Endothelial cell of coronary artery (primary cell): ENCODE measurements around the gene SLC26A2. TPM values are rescaled to one million over a fixed set of nuclear protein-coding genes. Genes with fewer than 3 reads are reported as not detected.

ENCODE experiments used
- total RNA-seq: library from RNA; depleted of rRNA; stranded (reverse); fragments of >200 nt; gene quantifications from 2 replicates; pipeline ENCODE4 v1.2.3, GENCODE V29; 2014

SLC26A2 gene
- 18.4 and 25.8 TPM in 2 replicates for total RNA-seq

DNA sequence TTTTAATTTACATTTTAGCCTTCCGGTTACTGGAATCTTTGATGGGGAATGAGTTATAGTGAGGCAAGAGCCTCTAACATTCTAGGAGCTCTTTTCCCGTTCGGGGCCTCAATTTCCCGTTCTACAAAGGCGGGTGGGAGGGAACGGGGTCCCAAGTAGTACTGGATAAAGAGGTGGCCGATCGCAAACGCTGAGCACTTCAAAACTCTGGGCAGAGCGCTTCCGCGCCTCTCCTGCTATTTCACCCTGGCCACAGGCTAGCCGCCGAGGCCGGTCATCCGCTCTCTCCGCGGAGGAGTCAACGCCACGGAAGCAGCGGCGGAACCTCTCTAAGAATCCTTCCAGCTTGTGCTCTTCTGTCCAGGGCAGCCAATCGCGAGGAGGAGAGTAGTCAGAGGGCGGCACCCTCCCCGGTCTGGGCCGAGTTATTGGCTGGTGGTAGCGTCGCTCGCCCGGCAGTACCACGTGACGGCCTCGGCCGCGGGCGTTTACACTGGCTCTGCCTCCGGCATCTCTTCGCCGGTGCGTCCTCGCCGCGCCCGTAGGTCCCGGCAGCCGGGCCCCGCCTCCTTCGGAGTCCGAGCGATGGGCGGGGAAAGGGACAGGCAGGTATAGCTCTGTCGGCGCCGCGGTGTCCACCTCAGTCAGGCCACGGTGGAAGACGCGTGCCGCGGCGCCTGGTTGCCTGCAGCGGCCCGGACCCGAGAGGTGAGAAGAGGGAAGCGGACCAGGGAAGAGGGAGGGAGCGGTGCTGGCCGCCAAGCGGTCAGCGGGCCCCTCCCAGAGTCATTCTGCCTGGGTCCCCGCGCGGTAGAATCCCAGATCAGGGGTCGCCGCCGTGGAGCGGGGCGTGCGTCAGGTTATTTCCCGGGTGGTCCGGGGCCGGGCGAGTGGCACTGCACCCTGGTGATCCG is at the start of gene SLC26A2:
Gene SLC26A2 (plus strand): TSS at position 487 of the 914 bp plus-strand sequence. CDS start 16,895 bp downstream, outside the sequence.

GRCh38 chr5:149944666-149945065 is 15.9 kb upstream of the SLC26A2 start, which contains the start of gene PDE6A:
Gene PDE6A, minus strand, starts transcription at chr5:149944793. Its CDS starts 120 bp downstream, at chr5:149944673.

DNA sequence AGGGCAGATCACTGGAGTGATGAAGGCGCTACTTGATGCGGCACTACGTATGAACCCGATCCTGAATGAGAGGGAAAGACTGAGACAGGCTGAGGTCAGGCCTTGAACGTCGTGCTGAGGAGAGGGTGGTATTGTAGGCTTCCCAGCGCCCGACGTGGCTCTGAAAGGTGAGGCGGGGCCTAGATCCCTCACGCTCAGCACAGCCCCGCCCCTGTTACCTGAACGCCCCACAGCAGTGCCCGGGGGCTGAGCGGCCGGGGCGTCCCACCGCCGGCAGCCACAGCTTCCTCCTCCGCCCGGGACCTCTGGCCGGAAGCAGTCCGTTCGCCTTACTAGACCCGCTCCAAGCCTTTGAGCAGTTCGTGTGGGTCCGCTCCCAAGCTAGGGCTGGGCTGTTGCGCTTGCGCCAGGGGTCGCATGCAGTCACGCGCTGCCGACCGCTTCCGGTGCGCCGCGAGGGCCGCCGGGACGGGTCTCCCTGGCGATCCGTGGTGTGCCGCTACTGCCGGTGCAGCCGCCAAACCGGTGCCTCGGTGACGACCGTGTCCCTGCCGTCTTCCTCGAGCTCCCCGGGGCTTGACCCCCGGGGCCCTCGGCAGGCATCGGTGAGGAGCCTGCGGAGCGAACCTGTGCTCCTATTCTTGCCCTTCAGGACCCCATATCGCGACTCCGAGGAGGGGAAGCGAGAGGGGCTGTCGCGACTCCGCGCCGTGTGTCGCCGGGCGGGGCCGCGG is 39.9 kb downstream of the SLC26A2 start, which contains the start of the genes HMGXB3 and TIGD6:
Gene HMGXB3 (plus strand): TSS at position 484 of the 734 bp plus-strand sequence. CDS start 4,114 bp downstream, outside the sequence.
Gene TIGD6 (minus strand): TSS at position 399 of the 734 bp plus-strand sequence. CDS start 4,306 bp downstream, outside the sequence.

Other genes starting within 250 kb of the SLC26A2 start
- gene PPARGC1B, start 230.4 kb upstream of the SLC26A2 start, total RNA-seq = 0.45 and 0.47 TPM in 2 replicates
- gene PDE6A, start 16.0 kb upstream of the SLC26A2 start, total RNA-seq = under 0.01 TPM in 1 of 2 replicates, not detected in the other
- 4.1 and 5.8 TPM in 2 replicates for gene TIGD6, start 39.9 kb downstream of the SLC26A2 start, total RNA-seq
- 27.1 and 30.1 TPM in 2 replicates for gene HMGXB3, start 40.0 kb downstream of the SLC26A2 start, total RNA-seq
- not detected in 2 replicates for gene CSF1R, start 125.8 kb downstream of the SLC26A2 start, total RNA-seq
- gene PDGFRB, start 195.1 kb downstream of the SLC26A2 start, total RNA-seq = 0.63 and 3.1 TPM in 2 replicates
- not detected in 2 replicates for gene CDX1, start 206.0 kb downstream of the SLC26A2 start, total RNA-seq
- gene SLC6A7, start 229.3 kb downstream of the SLC26A2 start, total RNA-seq = not detected in 2 replicates